ENCODE data around the gene DHX35. TPM values are rescaled to one million over a fixed set of nuclear protein-coding genes. Genes with fewer than 3 reads are reported as not detected.

The DHX35 gene
- total and polyA plus RNA-seq, 7 donors = 3.4 to 11.9 (median 5.8) TPM

DNA sequence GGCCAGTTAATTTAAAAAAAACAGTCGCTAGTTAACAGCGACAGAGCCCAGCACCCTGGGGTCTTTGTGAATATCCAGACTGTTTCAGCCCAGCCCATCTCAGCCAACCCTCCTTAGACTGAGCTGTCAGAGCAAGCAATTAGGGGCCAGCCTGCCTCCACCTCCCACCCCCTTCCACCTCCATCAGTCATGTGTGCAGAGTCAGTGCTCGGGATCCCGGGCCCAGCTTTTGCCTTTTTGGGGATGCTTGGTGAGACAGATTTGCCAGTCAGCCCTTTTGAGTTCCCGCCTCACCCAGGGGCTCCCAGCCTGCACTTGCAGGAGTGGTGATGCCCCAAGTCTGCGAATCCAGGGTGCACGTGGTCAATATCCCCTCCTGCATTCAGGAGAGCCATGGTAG is 42.5 kb upstream of the DHX35 start:
- H3K9me3 ChIP-seq = no peaks in the 10 kb centered on the region
- intact Hi-C loops (cut with DNase I) = loop anchor here in 1 of 2 donors (5.0 to 10.0 kb wide), 2 partner anchors 38 to 125 kb away; no protein-coding TSS in a partner anchor
- DNase-seq = no peak
- no peak overlapping the region for H3K27ac ChIP-seq
- WGBS, 3 donors = 59 to 65% (median 62%) methylated on average over 7 of the region's 7 CpGs
- H3K4me1 ChIP-seq = no peaks in the 10 kb centered on the region
- TF ChIP-seq, protein P1, sequence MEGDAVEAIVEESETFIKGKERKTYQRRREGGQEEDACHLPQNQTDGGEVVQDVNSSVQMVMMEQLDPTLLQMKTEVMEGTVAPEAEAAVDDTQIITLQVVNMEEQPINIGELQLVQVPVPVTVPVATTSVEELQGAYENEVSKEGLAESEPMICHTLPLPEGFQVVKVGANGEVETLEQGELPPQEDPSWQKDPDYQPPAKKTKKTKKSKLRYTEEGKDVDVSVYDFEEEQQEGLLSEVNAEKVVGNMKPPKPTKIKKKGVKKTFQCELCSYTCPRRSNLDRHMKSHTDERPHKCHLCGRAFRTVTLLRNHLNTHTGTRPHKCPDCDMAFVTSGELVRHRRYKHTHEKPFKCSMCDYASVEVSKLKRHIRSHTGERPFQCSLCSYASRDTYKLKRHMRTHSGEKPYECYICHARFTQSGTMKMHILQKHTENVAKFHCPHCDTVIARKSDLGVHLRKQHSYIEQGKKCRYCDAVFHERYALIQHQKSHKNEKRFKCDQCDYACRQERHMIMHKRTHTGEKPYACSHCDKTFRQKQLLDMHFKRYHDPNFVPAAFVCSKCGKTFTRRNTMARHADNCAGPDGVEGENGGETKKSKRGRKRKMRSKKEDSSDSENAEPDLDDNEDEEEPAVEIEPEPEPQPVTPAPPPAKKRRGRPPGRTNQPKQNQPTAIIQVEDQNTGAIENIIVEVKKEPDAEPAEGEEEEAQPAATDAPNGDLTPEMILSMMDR (IDR thresholded peaks at IDR 0.05) = no peak
- no peak for ATAC-seq
- peaks cover 0 to 6% (median 0%) of the 10 kb centered on the region in 3 donors for H3K27me3 ChIP-seq (ENCODE audit: insufficient read depth in 3 of 3, low read length in 2 of 3)
- H3K4me3 ChIP-seq = no peak overlapping the region
- no peaks in the 10 kb centered on the region for H3K36me3 ChIP-seq (ENCODE audit: insufficient read depth in 1 of 2, low read depth in 1 of 2)

DNA sequence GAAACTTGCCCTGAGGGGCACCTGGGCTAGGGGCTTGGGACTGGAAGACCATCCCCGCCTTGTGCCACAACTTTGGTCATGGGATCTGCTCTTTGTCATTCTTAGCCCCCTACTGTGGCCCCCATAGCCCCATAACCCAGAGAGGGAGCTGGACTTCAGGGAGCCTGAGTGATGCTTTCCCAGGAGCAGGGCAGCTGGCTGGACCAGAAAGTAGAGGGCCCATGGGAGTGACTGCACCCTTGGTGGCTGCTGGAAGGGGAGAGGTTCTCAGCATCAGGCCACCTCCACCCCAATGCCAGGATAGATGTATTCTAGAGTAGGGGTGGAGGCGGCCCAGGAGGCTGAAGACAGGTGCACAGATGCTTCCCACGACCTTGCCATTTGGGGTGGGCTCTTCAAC is 41.7 kb upstream of the DHX35 start:
- H3K4me3 ChIP-seq = no peak overlapping the region
- intact Hi-C loops (cut with DNase I) = loop anchor here in 1 of 2 donors (5.0 to 10.0 kb wide), 2 partner anchors 37 to 124 kb away; no protein-coding TSS in a partner anchor
- no peaks in the 10 kb centered on the region for H3K4me1 ChIP-seq
- no peaks in the 10 kb centered on the region for H3K9me3 ChIP-seq
- TF ChIP-seq, protein P1 (IDR thresholded peaks at IDR 0.05) = no peak
- peaks cover 0 to 6% (median 0%) of the 10 kb centered on the region in 3 donors for H3K27me3 ChIP-seq (ENCODE audit: insufficient read depth in 3 of 3, low read length in 2 of 3)
- H3K36me3 ChIP-seq (ENCODE audit: insufficient read depth in 1 of 2, low read depth in 1 of 2) = no peaks in the 10 kb centered on the region
- WGBS, 3 donors = 63 to 68% (median 66%) methylated on average over 3 of the region's 3 CpGs
- no peak overlapping the region for H3K27ac ChIP-seq
- no peak for ATAC-seq
- no peak for DNase-seq

DNA sequence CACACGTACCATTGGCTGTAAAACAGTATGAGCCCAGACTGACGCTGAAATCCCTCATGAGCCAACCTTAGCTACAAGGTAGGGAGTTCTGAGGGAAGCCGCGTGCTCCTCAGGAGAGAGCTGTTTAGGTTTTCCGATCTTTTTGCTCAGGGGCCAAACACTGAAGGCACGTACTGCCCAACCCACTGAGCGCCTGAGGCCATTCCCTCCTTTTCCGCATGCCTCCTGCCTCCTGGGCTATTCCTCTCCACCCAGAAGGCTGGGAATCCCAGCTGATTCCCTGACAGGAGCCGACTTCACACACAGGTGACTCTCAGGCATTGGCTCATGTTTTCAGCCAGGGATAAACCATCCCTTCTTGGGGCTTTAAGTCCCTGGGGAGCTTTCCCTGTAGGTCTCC is 41.3 kb upstream of the DHX35 start:
- TF ChIP-seq, protein P1 (IDR thresholded peaks at IDR 0.05) = no peak
- DNase-seq (no peak), ATAC-seq (no peak)
- no peaks in the 10 kb centered on the region for H3K36me3 ChIP-seq (ENCODE audit: insufficient read depth in 1 of 2, low read depth in 1 of 2)
- intact Hi-C loops (cut with DNase I) = loop anchor here in 1 of 2 donors (5.0 to 10.0 kb wide), 2 partner anchors 36 to 124 kb away; no protein-coding TSS in a partner anchor
- H3K4me1 ChIP-seq = no peaks in the 10 kb centered on the region
- H3K27me3 ChIP-seq (ENCODE audit: insufficient read depth in 3 of 3, low read length in 2 of 3) = peaks cover 0 to 6% (median 0%) of the 10 kb centered on the region in 3 donors
- H3K9me3 ChIP-seq = no peaks in the 10 kb centered on the region
- 78 to 83% (median 78%) methylated on average over 9 of the region's 9 CpGs for WGBS, 3 donors
- H3K27ac ChIP-seq = no peak overlapping the region
- no peak overlapping the region for H3K4me3 ChIP-seq

DNA sequence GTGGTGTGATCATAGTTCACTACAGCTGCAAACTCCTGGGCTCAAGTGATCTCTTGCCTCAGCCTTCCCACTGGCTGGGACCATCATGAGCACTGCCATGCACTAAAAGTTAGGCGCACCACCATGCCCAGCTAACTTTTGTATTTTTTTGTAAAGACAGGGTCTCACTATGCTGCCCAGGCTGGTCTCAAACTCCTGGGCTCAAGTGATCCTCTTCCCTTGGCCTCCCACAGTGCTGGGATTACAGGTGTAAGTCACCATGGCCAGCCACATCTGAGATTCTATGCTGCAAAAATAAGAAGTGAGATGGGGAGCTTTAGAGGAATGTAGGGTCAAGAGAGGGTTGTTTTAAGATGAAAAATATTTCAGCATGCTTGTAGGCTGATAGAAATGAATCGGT is 37.4 kb upstream of the DHX35 start:
- H3K36me3 ChIP-seq (ENCODE audit: insufficient read depth in 1 of 2, low read depth in 1 of 2) = no peaks in the 10 kb centered on the region
- WGBS, 3 donors = 86 to 91% (median 89%) methylated on average over 2 of the region's 2 CpGs
- no peak overlapping the region for H3K27ac ChIP-seq
- H3K4me3 ChIP-seq = no peak overlapping the region
- peaks cover 0 to 19% (median 2%) of the 10 kb centered on the region in 3 donors for H3K27me3 ChIP-seq (ENCODE audit: insufficient read depth in 3 of 3, low read length in 2 of 3)
- H3K9me3 ChIP-seq = no peaks in the 10 kb centered on the region
- TF ChIP-seq, protein P1 (IDR thresholded peaks at IDR 0.05) = no peak
- peaks cover 8% of the 10 kb centered on the region for H3K4me1 ChIP-seq
- intact Hi-C loops (cut with DNase I) = loop anchor here in 1 of 2 donors (5.0 to 10.0 kb wide), 2 partner anchors 33 to 120 kb away; no protein-coding TSS in a partner anchor
- DNase-seq (no peak), ATAC-seq (no peak)
